ENCODE measurements around the gene KCNT1. TPM values are rescaled to one million over a fixed set of nuclear protein-coding genes. Genes with fewer than 3 reads are reported as not detected.

KCNT1 gene
- polyA plus RNA-seq, 1 experiment = not detected

- Histone ChIP-seq H3K9me3 (ENCODE audit: control insufficient read depth, insufficient read depth, low read length) (no peaks in the 10 kb centered on the region), H3K27ac (ENCODE audit: low read depth, low read length) (no peak overlapping the region), H3K27me3 (ENCODE audit: control insufficient read depth, insufficient read depth, low read length) (peaks cover 33% of the 10 kb centered on the region), H3K4me3 (ENCODE audit: low read depth, low read length) (no peak overlapping the region)
- ChIA-PET POLR2A (no interaction called here), CTCF (no interaction called here)
- DNase-seq (ENCODE audit: low read depth, low spot score) = no peak
- no peak for TF ChIP-seq CTCF (IDR thresholded peaks at IDR 0.05; ENCODE audit: low read depth, low read length)
These were observed 9.4 kb downstream of the KCNT1 start for GRCh38 chr9:135711391-135711790.

- H3K27ac ChIP-seq (ENCODE audit: low read depth, low read length) = no peak overlapping the region
- POLR2A ChIA-PET = no interaction called here
- H3K9me3 ChIP-seq (ENCODE audit: control insufficient read depth, insufficient read depth, low read length) = no peaks in the 10 kb centered on the region
- no peak for TF ChIP-seq CTCF (IDR thresholded peaks at IDR 0.05; ENCODE audit: low read depth, low read length)
- CTCF ChIA-PET = no interaction called here
- H3K4me3 ChIP-seq (ENCODE audit: low read depth, low read length) = no peak overlapping the region
- no peak for DNase-seq (ENCODE audit: low read depth, low spot score)
- H3K27me3 ChIP-seq (ENCODE audit: control insufficient read depth, insufficient read depth, low read length) = peaks cover 33% of the 10 kb centered on the region
These were observed 9.9 kb downstream of the KCNT1 start for GRCh38 chr9:135711881-135712280.

- no peak overlapping the region for H3K4me3 ChIP-seq (ENCODE audit: low read depth, low read length)
- H3K9me3 ChIP-seq (ENCODE audit: control insufficient read depth, insufficient read depth, low read length) = no peaks in the 10 kb centered on the region
- peaks cover 30% of the 10 kb centered on the region for H3K27me3 ChIP-seq (ENCODE audit: control insufficient read depth, insufficient read depth, low read length)
- no peak for DNase-seq (ENCODE audit: low read depth, low spot score)
- H3K27ac ChIP-seq (ENCODE audit: low read depth, low read length) = no peak overlapping the region
- ChIA-PET POLR2A (no interaction called here), CTCF (no interaction called here)
- no peak for TF ChIP-seq CTCF (IDR thresholded peaks at IDR 0.05; ENCODE audit: low read depth, low read length)
These were observed 10.8 kb downstream of the KCNT1 start for GRCh38 chr9:135712613-135713295.

GRCh38 chr9:135714242-135715055 is 12.5 kb downstream of the KCNT1 start:
- TF ChIP-seq CTCF (IDR thresholded peaks at IDR 0.05; ENCODE audit: low read depth, low read length) = no peak
- Histone ChIP-seq H3K27me3 (ENCODE audit: control insufficient read depth, insufficient read depth, low read length) (peaks cover 29% of the 10 kb centered on the region), H3K4me3 (ENCODE audit: low read depth, low read length) (no peak overlapping the region), H3K27ac (ENCODE audit: low read depth, low read length) (no peak overlapping the region), H3K9me3 (ENCODE audit: control insufficient read depth, insufficient read depth, low read length) (no peaks in the 10 kb centered on the region; the same call in 1 of the 2 replicates)
- CTCF ChIA-PET = no interaction called here
- POLR2A ChIA-PET = interaction anchor here (0.8 kb wide), 1 partner anchor 9 kb away, joined by 3 read pairs; no protein-coding TSS in a partner anchor
- DNase-seq (ENCODE audit: low read depth, low spot score) = no peak

- no peaks in the 10 kb centered on the region; the same call in 1 of the 2 replicates for H3K9me3 ChIP-seq (ENCODE audit: control insufficient read depth, insufficient read depth, low read length)
- ChIA-PET CTCF (no interaction called here), POLR2A (interaction anchor here (0.8 kb wide), 1 partner anchor 8 kb away, joined by 3 read pairs; no protein-coding TSS in a partner anchor)
- TF ChIP-seq CTCF (IDR thresholded peaks at IDR 0.05; ENCODE audit: low read depth, low read length) = no peak
- peaks cover 29% of the 10 kb centered on the region for H3K27me3 ChIP-seq (ENCODE audit: control insufficient read depth, insufficient read depth, low read length)
- H3K4me3 ChIP-seq (ENCODE audit: low read depth, low read length) = no peak overlapping the region
- no peak for DNase-seq (ENCODE audit: low read depth, low spot score)
- H3K27ac ChIP-seq (ENCODE audit: low read depth, low read length) = no peak overlapping the region
These were observed 13.1 kb downstream of the KCNT1 start for GRCh38 chr9:135715056-135715595.

Measured in AG04450 (cell line).